ENCODE data around the gene ACAP1. TPM values are rescaled to one million over a fixed set of nuclear protein-coding genes. Genes with fewer than 3 reads are reported as not detected.

ACAP1 gene
- total RNA-seq, 1 experiment from 2014 or later: 1.6 TPM

DNA sequence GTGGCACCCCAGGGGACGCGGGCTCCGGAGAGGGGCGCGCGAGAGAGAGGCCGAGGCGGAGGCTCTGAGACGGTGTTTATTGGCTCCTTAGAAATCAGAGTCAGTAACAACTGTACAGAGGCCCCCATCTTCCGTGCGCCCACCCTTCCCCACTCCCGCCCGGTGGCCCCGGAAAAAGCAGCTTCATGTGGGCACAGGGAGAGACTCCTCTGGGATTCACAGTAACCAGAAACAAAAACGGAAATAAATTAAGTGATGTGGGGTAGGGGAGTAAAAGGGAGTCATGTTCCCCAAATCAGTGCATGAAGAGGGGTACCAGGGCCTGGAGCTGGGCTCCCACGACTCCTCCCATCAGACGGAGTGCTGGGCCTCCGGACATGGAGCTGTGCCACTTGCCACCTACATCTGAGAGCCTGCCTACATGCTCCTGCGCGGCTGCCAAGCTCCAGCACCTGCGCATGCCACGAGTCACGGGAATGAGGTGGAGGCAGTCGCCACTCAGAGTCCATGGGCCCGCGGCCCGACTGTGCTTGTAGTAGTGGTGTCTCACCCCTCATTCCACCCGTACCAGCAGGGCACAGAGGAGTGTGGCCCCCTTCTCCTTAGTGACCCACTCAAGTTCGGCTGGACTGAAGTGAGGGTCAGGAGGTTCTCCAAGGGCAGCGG is 20.6 kb upstream of the ACAP1 start:
- peak overlapping the region; percentile 81 for H3K27ac Mint-ChIP-seq (ENCODE audit: unreplicated experiment)
- peaks cover 42% of the 10 kb centered on the region for H3K36me3 Mint-ChIP-seq (ENCODE audit: insufficient read depth, unreplicated experiment)
- H3K4me3 Mint-ChIP-seq (ENCODE audit: unreplicated experiment): peak overlapping the region; percentile 82
- BruUV-seq (replicated peaks): no TSS peak
- no peaks in the 10 kb centered on the region for H3K9me3 Mint-ChIP-seq (ENCODE audit: unreplicated experiment)
- peaks cover 13% of the 10 kb centered on the region for H3K4me1 Mint-ChIP-seq (ENCODE audit: low read depth, unreplicated experiment)
- Histone ChIP-seq H3K9me3 (no peaks in the 10 kb centered on the region), H3K36me3 (ENCODE audit: control insufficient read depth, insufficient read depth, low read length) (peaks cover 3% of the 10 kb centered on the region), H3K27me3 (replicated peaks; ENCODE audit: control insufficient read depth, insufficient read depth, low read length) (no peaks in the 10 kb centered on the region), H3K4me3 (ENCODE audit: low read depth, low read length) (peak overlapping the region; percentile 82), H3K4me1 (peaks cover 4% of the 10 kb centered on the region; the same call in 1 of the 2 replicates)
- no peak for DNase-seq
- ChIA-PET CTCF (no interaction called here), POLR2A (interaction anchor here (0.9 kb wide), 1 partner anchor 14 kb away, joined by 3 read pairs; no protein-coding TSS in a partner anchor)
- TF ChIP-seq, protein P1, sequence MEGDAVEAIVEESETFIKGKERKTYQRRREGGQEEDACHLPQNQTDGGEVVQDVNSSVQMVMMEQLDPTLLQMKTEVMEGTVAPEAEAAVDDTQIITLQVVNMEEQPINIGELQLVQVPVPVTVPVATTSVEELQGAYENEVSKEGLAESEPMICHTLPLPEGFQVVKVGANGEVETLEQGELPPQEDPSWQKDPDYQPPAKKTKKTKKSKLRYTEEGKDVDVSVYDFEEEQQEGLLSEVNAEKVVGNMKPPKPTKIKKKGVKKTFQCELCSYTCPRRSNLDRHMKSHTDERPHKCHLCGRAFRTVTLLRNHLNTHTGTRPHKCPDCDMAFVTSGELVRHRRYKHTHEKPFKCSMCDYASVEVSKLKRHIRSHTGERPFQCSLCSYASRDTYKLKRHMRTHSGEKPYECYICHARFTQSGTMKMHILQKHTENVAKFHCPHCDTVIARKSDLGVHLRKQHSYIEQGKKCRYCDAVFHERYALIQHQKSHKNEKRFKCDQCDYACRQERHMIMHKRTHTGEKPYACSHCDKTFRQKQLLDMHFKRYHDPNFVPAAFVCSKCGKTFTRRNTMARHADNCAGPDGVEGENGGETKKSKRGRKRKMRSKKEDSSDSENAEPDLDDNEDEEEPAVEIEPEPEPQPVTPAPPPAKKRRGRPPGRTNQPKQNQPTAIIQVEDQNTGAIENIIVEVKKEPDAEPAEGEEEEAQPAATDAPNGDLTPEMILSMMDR (IDR thresholded peaks at IDR 0.05; ENCODE audit: insufficient read depth in 1 of 2, low read depth in 1 of 2, low read length in 1 of 2, severe bottlenecking in 1 of 2, unreplicated experiment in 1 of 2): no peak
- intact Hi-C loops (cut with micrococcal nuclease; ENCODE audit: unreplicated experiment): loop anchor here (2.0 kb wide), 1 partner anchor 13 kb away; the partner anchor contains the start of gene NEURL4
- H3K27me3 Mint-ChIP-seq (ENCODE audit: insufficient read depth, unreplicated experiment): no peaks in the 10 kb centered on the region

DNA sequence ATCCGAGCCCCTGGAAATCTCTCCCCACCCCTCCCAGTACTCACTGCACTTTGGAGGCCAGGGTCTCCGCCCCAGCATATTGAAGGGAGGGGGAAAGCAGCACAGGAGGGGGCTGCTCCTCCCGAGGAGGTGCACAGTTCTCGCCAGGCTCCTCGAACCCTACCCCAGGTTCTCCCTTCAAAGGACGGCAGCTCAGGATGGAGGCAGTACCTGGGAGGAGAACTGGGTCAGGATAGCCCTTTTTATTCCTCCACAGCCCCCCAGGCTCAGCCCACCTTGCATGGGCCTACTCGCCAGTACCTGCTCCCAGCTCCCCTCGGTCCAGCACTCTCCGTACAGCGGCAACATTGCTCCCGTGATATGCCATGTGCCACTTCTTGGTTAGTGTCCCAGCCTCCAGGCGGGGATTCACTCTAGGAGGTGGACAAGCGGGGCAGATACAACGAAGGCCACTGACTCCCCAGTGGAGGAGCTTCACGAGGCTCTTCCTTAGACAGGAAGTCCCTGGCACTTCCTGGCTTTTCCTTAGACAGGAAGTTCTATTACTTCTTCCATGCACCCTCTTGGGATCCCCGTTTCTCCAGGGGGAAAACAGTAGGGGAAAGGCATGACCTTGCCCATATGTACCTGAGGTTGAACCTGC is 19.0 kb upstream of the ACAP1 start:
- Histone ChIP-seq H3K4me1 (peaks cover 4% of the 10 kb centered on the region; the same call in 1 of the 2 replicates), H3K4me3 (ENCODE audit: low read depth, low read length) (no peak overlapping the region), H3K27me3 (replicated peaks; ENCODE audit: control insufficient read depth, insufficient read depth, low read length) (no peaks in the 10 kb centered on the region), H3K36me3 (ENCODE audit: control insufficient read depth, insufficient read depth, low read length) (no peaks in the 10 kb centered on the region; the same call in 1 of the 2 replicates), H3K9me3 (no peaks in the 10 kb centered on the region)
- Mint-ChIP-seq H3K9me3 (ENCODE audit: unreplicated experiment) (no peaks in the 10 kb centered on the region), H3K36me3 (ENCODE audit: insufficient read depth, unreplicated experiment) (peaks cover 27% of the 10 kb centered on the region), H3K27ac (ENCODE audit: unreplicated experiment) (no peak overlapping the region), H3K4me1 (ENCODE audit: low read depth, unreplicated experiment) (peaks cover 13% of the 10 kb centered on the region), H3K27me3 (ENCODE audit: insufficient read depth, unreplicated experiment) (no peaks in the 10 kb centered on the region), H3K4me3 (ENCODE audit: unreplicated experiment) (no peak overlapping the region)
- BruUV-seq (replicated peaks): no TSS peak
- intact Hi-C loops (cut with micrococcal nuclease; ENCODE audit: unreplicated experiment): no loop called here
- CTCF ChIA-PET: no interaction called here
- TF ChIP-seq, protein P1 (IDR thresholded peaks at IDR 0.05; ENCODE audit: insufficient read depth in 1 of 2, low read depth in 1 of 2, low read length in 1 of 2, severe bottlenecking in 1 of 2, unreplicated experiment in 1 of 2): no peak
- no peak for DNase-seq
- POLR2A ChIA-PET: no interaction called here

- POLR2A ChIA-PET: no interaction called here
- DNase-seq: no peak
- TF ChIP-seq, protein P1 (IDR thresholded peaks at IDR 0.05; ENCODE audit: insufficient read depth in 1 of 2, low read depth in 1 of 2, low read length in 1 of 2, severe bottlenecking in 1 of 2, unreplicated experiment in 1 of 2): no peak
These were observed 18.0 kb upstream of the ACAP1 start for GRCh38 chr17:7318121-7318860.

More at GRCh38 chr17:7318121-7318860, 18.0 kb upstream of the ACAP1 start:
- peaks cover 13% of the 10 kb centered on the region for H3K4me1 Mint-ChIP-seq (ENCODE audit: low read depth, unreplicated experiment)
- no peak overlapping the region for H3K4me3 Mint-ChIP-seq (ENCODE audit: unreplicated experiment)
- Histone ChIP-seq H3K4me3 (ENCODE audit: low read depth, low read length) (no peak overlapping the region), H3K36me3 (ENCODE audit: control insufficient read depth, insufficient read depth, low read length) (no peaks in the 10 kb centered on the region), H3K9me3 (no peaks in the 10 kb centered on the region), H3K27me3 (replicated peaks; ENCODE audit: control insufficient read depth, insufficient read depth, low read length) (no peaks in the 10 kb centered on the region), H3K4me1 (peaks cover 4% of the 10 kb centered on the region; the same call in 1 of the 2 replicates)
- H3K27me3 Mint-ChIP-seq (ENCODE audit: insufficient read depth, unreplicated experiment): no peaks in the 10 kb centered on the region
- BruUV-seq (replicated peaks): no TSS peak
- intact Hi-C loops (cut with micrococcal nuclease; ENCODE audit: unreplicated experiment): no loop called here
- CTCF ChIA-PET: no interaction called here
- H3K9me3 Mint-ChIP-seq (ENCODE audit: unreplicated experiment): no peaks in the 10 kb centered on the region
- H3K36me3 Mint-ChIP-seq (ENCODE audit: insufficient read depth, unreplicated experiment): peaks cover 16% of the 10 kb centered on the region
- H3K27ac Mint-ChIP-seq (ENCODE audit: unreplicated experiment): no peak overlapping the region

Measured in Caco-2 (cell line).